Psoas muscle (tissue), 8 donors: ENCODE measurements around the gene STX1B. TPM values are rescaled to one million over a fixed set of nuclear protein-coding genes. Genes with fewer than 3 reads are reported as not detected.
A peak's percentile ranks its signal among the peaks of the same experiment; 100 is the strongest.

Experiments
- ATAC-seq, 4 donors: fragments of 200-7000 bp; cut with Tn5 transposase; one replicate each; pipeline ENCODE4 v1.9.1; 2020; ENCODE audit warnings: moderate library complexity in 3 of 4, mild to moderate bottlenecking in 2 of 4
- DNase-seq, 2 donors: peaks; one replicate each; pipeline ENCODE4 v3.0.0-alpha.2; 2020
- H3K27ac ChIP-seq: fragments of 200-600 bp; one replicate; pipeline ENCODE4 v1.8.0; 2022
- H3K27me3 ChIP-seq, 3 donors: fragments of 200-600 bp in 1 of 3; one replicate each; pipeline versions ENCODE4 v1.6.1 to v1.8.0; 2013 to 2022; ENCODE audit warnings: low read length in 2 of 3, mild to moderate bottlenecking in 2 of 3, moderate library complexity in 1 of 3; ENCODE audit not compliant: insufficient read depth in 3 of 3
- H3K36me3 ChIP-seq, 2 donors: fragments of 200-600 bp in 1 of 2; one replicate each; pipeline versions ENCODE4 v1.6.1 to v1.8.0; 2013 to 2022; ENCODE audit warnings: low read depth in 1 of 2, mild to moderate bottlenecking in 1 of 2, moderate library complexity in 1 of 2; ENCODE audit not compliant: insufficient read depth in 1 of 2
- H3K4me1 ChIP-seq: fragments of 200-600 bp; one replicate; pipeline ENCODE4 v1.8.0; 2022
- H3K4me3 ChIP-seq: fragments of 200-600 bp; one replicate; pipeline ENCODE4 v1.8.0; 2022; ENCODE audit warnings: mild to moderate bottlenecking
- H3K9me3 ChIP-seq: fragments of 200-600 bp; one replicate; pipeline ENCODE4 v1.8.0; 2022
- WGBS, 3 donors: extraction: QIAGEN DNeasy Blood & Tissue Kit; methylation state at CpG; one replicate each; pipeline versions ENCODE4 v1.1.6 to v1.1.7; 2013; 5-methylcytosine and 5-hydroxymethylcytosine counted together
- intact Hi-C, 2 donors: fragments of 100-400 bp; cut with DNase I; formaldehyde crosslinking; loops; one replicate each; pipeline versions ENCODE4 v1.11.0 to v1.14.2; 2022
- polyA plus RNA-seq, 3 donors: library from polyadenylated mRNA; stranded (reverse); fragments of 200-250 nt; gene quantifications; one replicate each; pipeline ENCODE4 v1.2.3, GENCODE V29; 2013
- total RNA-seq, 4 donors: library from RNA; stranded (reverse); fragmentation: NEBNext Ultra II Directional in 2 of 4; extraction: Animal tissue kit (Norgen Biotek cat#: 25700) in 2 of 4; gene quantifications; one replicate each; pipeline versions ENCODE4 v1.2.1 to v1.2.4, GENCODE V29; 2021 to 2023
- TF ChIP-seq, protein P1 (sequence below): fragments of 200-600 bp; IDR thresholded peaks from one replicate; pipeline ENCODE4 v1.8.0; 2022; ENCODE audit warnings: antibody characterized with exemption
- donor health status: healthy with polysubstance abuse.
- donor health status: DM: no; HTN: no; CAD: no; lungs with moderate emphysema.
- donor health status: Bipolar disorder and iron deficiency.
- donor health status: healthy.
- donor health status: DM: yes; HTN: yes; CAD: no.
- donor health status: DM: no; HTN: no; CAD: no.
- donor health status: DM: no; HTN: no; CAD: no.
- donor health status: DM: yes; HTN: yes; CAD: no.

STX1B gene
- total and polyA plus RNA-seq, 7 donors: 0.04 to 0.64 (median 0.12) TPM; not detected in 1

DNA sequence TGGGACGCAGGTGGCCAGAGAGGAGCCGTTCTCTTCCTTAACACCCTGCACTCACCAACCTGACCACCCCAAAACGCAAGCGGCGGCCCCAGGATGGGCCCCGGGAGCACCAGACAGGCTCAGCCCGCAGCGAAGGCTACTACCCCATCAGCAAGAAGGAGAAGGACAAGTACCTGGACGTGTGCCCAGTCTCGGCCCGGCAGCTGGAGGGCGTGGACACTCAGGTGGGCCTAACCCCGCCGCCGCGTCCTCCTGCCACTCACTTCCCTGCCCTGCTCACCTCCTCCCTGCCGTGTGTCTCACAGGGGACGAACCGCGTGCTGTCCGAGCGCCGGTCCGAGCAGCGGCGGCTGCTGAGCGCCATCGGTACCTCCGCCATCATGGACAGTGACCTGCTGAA is 30.0 kb downstream of the STX1B start:
- no peaks in the 10 kb centered on the region for H3K27me3 ChIP-seq
- ATAC-seq (no peak), DNase-seq (no peak)
- no peaks in the 10 kb centered on the region for H3K9me3 ChIP-seq
- peaks cover 4% of the 10 kb centered on the region for H3K4me1 ChIP-seq
- no peak overlapping the region for H3K4me3 ChIP-seq
- intact Hi-C loops: loop anchor here (5.0 to 10.0 kb wide), 3 partner anchors 114 to 887 kb away; partner anchors contain the start of gene VKORC1 (in 1 of the 2)
- H3K36me3 ChIP-seq: peaks cover 0 to 92% of the 10 kb centered on the region in 2 donors
- 82 to 93% (median 92%) methylated on average over 21 to 29 of the region's 29 CpGs for WGBS, 3 donors
- TF ChIP-seq, protein P1, sequence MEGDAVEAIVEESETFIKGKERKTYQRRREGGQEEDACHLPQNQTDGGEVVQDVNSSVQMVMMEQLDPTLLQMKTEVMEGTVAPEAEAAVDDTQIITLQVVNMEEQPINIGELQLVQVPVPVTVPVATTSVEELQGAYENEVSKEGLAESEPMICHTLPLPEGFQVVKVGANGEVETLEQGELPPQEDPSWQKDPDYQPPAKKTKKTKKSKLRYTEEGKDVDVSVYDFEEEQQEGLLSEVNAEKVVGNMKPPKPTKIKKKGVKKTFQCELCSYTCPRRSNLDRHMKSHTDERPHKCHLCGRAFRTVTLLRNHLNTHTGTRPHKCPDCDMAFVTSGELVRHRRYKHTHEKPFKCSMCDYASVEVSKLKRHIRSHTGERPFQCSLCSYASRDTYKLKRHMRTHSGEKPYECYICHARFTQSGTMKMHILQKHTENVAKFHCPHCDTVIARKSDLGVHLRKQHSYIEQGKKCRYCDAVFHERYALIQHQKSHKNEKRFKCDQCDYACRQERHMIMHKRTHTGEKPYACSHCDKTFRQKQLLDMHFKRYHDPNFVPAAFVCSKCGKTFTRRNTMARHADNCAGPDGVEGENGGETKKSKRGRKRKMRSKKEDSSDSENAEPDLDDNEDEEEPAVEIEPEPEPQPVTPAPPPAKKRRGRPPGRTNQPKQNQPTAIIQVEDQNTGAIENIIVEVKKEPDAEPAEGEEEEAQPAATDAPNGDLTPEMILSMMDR: no peak
- H3K27ac ChIP-seq: no peak overlapping the region

DNA sequence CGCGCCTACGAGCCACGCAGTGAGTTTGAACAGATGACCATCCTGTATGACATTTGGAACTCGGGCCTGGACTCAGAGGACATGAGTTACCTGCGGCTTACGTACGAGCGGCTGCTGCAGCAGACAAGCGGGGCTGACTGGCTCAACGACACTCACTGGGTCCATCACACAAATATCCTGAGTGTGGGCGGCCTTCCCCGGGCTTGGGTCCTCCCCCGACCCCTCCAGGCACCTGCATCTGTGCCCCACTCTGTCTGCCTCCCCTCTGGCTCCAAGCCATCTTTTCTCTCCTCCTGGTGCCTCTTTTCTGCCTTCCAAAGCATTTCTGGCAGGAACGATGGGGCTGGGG is 30.4 kb downstream of the STX1B start:
- H3K36me3 ChIP-seq: peaks cover 0 to 96% of the 10 kb centered on the region in 2 donors
- ATAC-seq: no peak
- no peak overlapping the region for H3K4me3 ChIP-seq
- no peaks in the 10 kb centered on the region for H3K9me3 ChIP-seq
- no peak for DNase-seq
- intact Hi-C loops: loop anchor here (5.0 to 10.0 kb wide), 3 partner anchors 115 to 887 kb away; partner anchors contain the start of gene VKORC1 (in 1 of the 2)
- TF ChIP-seq, protein P1: no peak
- H3K27me3 ChIP-seq: no peaks in the 10 kb centered on the region
- peaks cover under 1% of the 10 kb centered on the region for H3K4me1 ChIP-seq
- H3K27ac ChIP-seq: no peak overlapping the region
- WGBS, 3 donors: 87 to 93% (median 93%) methylated on average over 15 of the region's 15 CpGs

DNA sequence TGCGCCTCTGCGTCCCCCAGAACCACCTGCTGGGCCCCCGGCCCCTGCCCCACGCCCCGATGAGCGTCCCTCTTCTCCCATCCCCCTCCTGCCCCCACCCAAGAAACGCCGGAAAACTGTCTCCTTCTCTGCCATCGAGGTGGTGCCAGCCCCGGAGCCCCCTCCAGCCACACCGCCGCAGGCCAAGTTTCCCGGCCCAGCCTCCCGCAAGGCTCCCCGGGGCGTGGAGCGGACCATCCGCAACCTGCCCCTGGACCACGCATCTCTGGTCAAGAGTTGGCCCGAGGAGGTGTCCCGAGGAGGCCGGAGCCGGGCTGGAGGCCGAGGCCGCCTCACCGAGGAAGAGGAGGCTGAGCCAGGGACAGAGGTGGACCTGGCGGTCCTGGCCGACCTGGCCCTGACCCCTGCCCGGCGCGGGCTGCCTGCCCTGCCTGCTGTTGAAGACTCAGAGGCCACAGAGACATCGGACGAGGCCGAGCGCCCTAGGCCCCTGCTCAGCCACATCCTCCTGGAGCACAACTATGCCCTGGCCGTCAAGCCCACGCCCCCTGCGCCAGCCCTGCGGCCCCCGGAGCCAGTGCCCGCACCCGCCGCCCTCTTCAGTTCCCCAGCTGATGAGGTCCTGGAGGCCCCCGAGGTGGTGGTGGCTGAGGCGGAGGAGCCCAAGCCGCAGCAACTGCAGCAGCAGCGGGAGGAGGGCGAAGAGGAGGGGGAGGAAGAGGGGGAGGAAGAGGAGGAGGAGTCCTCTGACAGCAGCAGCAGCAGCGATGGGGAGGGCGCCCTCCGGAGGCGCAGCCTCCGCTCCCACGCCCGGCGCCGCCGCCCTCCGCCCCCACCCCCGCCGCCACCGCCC is 31.0 kb downstream of the STX1B start:
- no peak for DNase-seq
- H3K27me3 ChIP-seq: no peaks in the 10 kb centered on the region
- ATAC-seq: no peak
- peaks cover 0 to 100% of the 10 kb centered on the region in 2 donors for H3K36me3 ChIP-seq
- no peak overlapping the region for H3K4me3 ChIP-seq
- intact Hi-C loops: loop anchor here (5.0 to 10.0 kb wide), 3 partner anchors 115 to 888 kb away; partner anchors contain the start of gene VKORC1 (in 1 of the 2)
- no peaks in the 10 kb centered on the region for H3K4me1 ChIP-seq
- H3K9me3 ChIP-seq: no peaks in the 10 kb centered on the region
- WGBS, 3 donors: 89 to 91% (median 91%) methylated on average over 52 to 62 of the region's 62 CpGs
- no peak overlapping the region for H3K27ac ChIP-seq
- TF ChIP-seq, protein P1: no peak

DNA sequence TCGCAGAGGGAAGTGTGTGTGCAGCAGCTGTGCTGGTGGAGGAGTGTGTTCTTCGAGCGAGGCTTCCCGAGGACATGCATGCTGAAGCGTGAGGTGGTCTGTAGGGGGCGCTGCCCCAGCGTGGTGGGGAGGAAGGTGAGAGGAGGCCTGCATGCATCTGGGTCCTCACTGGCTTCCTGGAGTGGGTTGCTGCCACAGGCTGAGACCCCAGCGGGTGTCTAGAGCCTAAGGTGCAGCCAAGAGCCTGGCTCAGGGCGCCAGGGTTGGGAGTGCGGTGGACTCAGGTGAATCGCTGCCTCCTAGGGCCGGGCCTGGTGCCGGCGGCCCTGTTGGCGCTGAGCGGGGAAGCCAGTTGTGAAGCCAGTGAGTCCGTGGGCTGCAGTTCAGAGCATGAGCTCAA is 32.9 kb downstream of the STX1B start:
- Histone ChIP-seq H3K4me1 (no peaks in the 10 kb centered on the region), H3K9me3 (no peaks in the 10 kb centered on the region), H3K27me3 (no peaks in the 10 kb centered on the region), H3K27ac (no peak overlapping the region), H3K4me3 (no peak overlapping the region), H3K36me3 (peaks cover 2 to 100% of the 10 kb centered on the region in 2 donors)
- intact Hi-C loops: no loop called here
- ATAC-seq: peak in 1 of 4 donors; percentile 8
- WGBS, 3 donors: 80 to 83% (median 82%) methylated on average over 14 to 17 of the region's 17 CpGs
- no peak for DNase-seq
- TF ChIP-seq, protein P1: peak; percentile 5
